DND-41 (cell line): ENCODE results near the gene ARSI.

Experiments used
- ATAC-seq: fragments of 200-7000 bp; cut with Tn5 transposase; 3 replicates; pipeline ENCODE4 v1.9.1; 2021; ENCODE audit warnings: low read depth; ENCODE audit not compliant: insufficient read depth
- DNase-seq: peaks from one replicate; pipeline ENCODE4 v3.0.0-alpha.2; 2020
- H2AFZ ChIP-seq: 2 replicates; pipeline ENCODE4 v1.6.0; 2012; ENCODE audit warnings: low read depth, low read length
- H3K27ac ChIP-seq: 2 replicates; pipeline ENCODE4 v1.5.1; 2012; ENCODE audit warnings: low read length, inconsistent platforms
- H3K27me3 ChIP-seq: fragments of 200-600 bp; sonication (generic); 2 replicates; pipeline ENCODE4 v1.6.0; 2012; ENCODE audit warnings: low read length, mild to moderate bottlenecking, inconsistent platforms; ENCODE audit not compliant: insufficient read depth, poor library complexity
- H3K36me3 ChIP-seq: 2 replicates; pipeline ENCODE4 v1.5.1; 2012; ENCODE audit warnings: low read length, inconsistent platforms; ENCODE audit not compliant: insufficient read depth
- H3K4me1 ChIP-seq: 2 replicates; pipeline ENCODE4 v1.5.1; 2012; ENCODE audit warnings: mild to moderate bottlenecking, low read length; ENCODE audit not compliant: insufficient read depth
- H3K4me2 ChIP-seq: 2 replicates; pipeline ENCODE4 v1.6.0; 2012; ENCODE audit warnings: mild to moderate bottlenecking, moderate library complexity, low read length, inconsistent platforms; ENCODE audit not compliant: insufficient read depth
- H3K4me3 ChIP-seq, 2 experiments: fragments of 200-600 bp in 1 of 2; shearing (Covaris generic) in 1 of 2; 2 replicates each; pipeline ENCODE4 v1.5.1; 2012 to 2016; ENCODE audit warnings: inconsistent platforms in 2 of 2, low read length in 2 of 2, mild to moderate bottlenecking in 2 of 2, low read depth in 1 of 2, moderate library complexity in 1 of 2
- H3K79me2 ChIP-seq: 2 replicates; pipeline ENCODE4 v1.6.0; 2012; ENCODE audit warnings: low read length, inconsistent platforms; ENCODE audit not compliant: insufficient read depth
- H3K9ac ChIP-seq: 2 replicates; pipeline ENCODE4 v1.6.0; 2012; ENCODE audit warnings: low read depth, mild to moderate bottlenecking, inconsistent platforms, low read length, moderate library complexity
- H3K9me3 ChIP-seq: 2 replicates; pipeline ENCODE4 v1.5.1; 2012; ENCODE audit warnings: low read length, moderate library complexity, mild to moderate bottlenecking, inconsistent platforms; ENCODE audit not compliant: insufficient read depth, severe bottlenecking
- H4K20me1 ChIP-seq: 2 replicates; pipeline ENCODE4 v1.6.0; 2012; ENCODE audit warnings: low read length; ENCODE audit not compliant: insufficient read depth
- EZH2 ChIP-seq: IDR thresholded peaks from 3 replicates; pipeline ENCODE4 v1.6.1; 2012; ENCODE audit warnings: borderline replicate concordance, low read depth, mild to moderate bottlenecking, moderate library complexity, low read length, inconsistent platforms; ENCODE audit not compliant: severe bottlenecking
- TF ChIP-seq, protein P1 (sequence below): IDR thresholded peaks from 2 replicates; pipeline ENCODE4 v1.5.1; 2012; ENCODE audit warnings: borderline replicate concordance, low read length, moderate library complexity, mild to moderate bottlenecking; ENCODE audit not compliant: poor library complexity, severe bottlenecking; ENCODE audit errors: extremely low read depth

The ARSI gene

DNA sequence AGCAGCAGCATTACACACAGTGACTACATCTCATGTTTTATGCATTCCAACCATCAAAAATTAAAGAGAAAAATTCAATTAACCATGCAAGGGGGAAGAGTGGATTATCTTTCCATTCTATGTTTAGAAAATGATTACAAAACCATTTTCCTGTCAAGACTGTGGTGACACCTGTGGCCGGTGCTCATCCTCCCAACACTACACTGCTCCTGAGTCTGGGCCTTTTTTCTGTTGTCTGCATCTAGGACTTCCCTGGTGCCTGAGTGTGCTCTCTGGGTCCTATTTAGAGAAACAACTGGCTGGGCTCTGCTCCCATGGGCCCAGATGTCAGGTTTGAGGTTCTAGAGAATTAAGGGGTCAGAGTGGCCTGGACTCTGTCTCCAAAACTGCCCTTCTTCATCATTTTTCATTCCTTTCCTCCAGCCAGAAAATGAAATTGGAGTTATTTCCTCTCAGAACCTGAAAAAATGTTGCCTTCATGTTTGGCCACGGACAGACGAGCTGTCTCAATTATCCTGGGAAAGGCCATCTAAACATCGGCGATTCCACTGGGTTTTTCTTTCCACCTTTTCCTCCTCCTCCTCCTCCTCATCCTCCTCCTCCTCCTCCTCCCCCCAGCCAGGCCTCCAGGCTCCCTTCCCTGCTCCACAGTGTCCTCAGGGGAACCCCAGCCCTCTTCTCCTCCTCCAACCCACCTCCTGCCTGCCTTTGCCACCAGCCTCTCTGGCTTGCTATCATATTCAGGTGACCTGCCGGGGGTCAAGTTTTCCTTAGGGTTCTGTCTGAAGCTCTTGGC lies 11.4 kb upstream of the ARSI start:
- H3K9ac ChIP-seq = no peak overlapping the region
- no peaks in the 10 kb centered on the region for H3K9me3 ChIP-seq
- no peak overlapping the region for H3K4me2 ChIP-seq
- no peak for DNase-seq
- no peak for ATAC-seq
- no peaks in the 10 kb centered on the region for H3K36me3 ChIP-seq
- H3K4me1 ChIP-seq = no peaks in the 10 kb centered on the region
- H2AFZ ChIP-seq = no peak overlapping the region
- H3K4me3 ChIP-seq = no peak overlapping the region
- no peak overlapping the region for H3K27ac ChIP-seq
- H3K79me2 ChIP-seq = no peaks in the 10 kb centered on the region
- H3K27me3 ChIP-seq = peaks cover 13% of the 10 kb centered on the region
- peaks cover 3% of the 10 kb centered on the region; the same call in 1 of the 2 replicates for H4K20me1 ChIP-seq
- no peak for TF ChIP-seq EZH2
- TF ChIP-seq, protein P1, sequence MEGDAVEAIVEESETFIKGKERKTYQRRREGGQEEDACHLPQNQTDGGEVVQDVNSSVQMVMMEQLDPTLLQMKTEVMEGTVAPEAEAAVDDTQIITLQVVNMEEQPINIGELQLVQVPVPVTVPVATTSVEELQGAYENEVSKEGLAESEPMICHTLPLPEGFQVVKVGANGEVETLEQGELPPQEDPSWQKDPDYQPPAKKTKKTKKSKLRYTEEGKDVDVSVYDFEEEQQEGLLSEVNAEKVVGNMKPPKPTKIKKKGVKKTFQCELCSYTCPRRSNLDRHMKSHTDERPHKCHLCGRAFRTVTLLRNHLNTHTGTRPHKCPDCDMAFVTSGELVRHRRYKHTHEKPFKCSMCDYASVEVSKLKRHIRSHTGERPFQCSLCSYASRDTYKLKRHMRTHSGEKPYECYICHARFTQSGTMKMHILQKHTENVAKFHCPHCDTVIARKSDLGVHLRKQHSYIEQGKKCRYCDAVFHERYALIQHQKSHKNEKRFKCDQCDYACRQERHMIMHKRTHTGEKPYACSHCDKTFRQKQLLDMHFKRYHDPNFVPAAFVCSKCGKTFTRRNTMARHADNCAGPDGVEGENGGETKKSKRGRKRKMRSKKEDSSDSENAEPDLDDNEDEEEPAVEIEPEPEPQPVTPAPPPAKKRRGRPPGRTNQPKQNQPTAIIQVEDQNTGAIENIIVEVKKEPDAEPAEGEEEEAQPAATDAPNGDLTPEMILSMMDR = no peak

DNA sequence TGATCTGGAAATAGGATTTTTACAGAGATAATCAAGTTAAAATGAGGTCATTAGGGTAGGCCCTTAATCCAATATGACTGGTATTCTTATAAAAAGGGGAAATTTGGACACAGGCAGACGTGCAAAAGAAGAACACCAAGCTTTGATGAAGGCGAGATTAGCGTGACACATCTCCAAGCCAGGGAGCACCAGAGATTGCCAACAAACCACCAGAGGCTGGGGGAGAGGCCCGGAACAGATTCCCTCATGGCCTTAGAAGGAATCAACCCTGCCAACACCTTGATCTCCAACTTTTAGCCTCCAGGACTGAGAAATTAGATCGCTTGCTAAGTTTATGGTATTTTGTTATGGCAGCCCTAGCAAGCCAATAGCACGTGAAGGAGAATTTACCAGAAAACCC lies 10.8 kb upstream of the ARSI start:
- H3K79me2 ChIP-seq = no peaks in the 10 kb centered on the region
- H4K20me1 ChIP-seq = peaks cover 3% of the 10 kb centered on the region; the same call in 1 of the 2 replicates
- H3K9ac ChIP-seq = no peak overlapping the region
- no peak for ATAC-seq
- H3K4me3 ChIP-seq = no peak overlapping the region
- no peaks in the 10 kb centered on the region for H3K36me3 ChIP-seq
- H3K27ac ChIP-seq = no peak overlapping the region
- H3K4me2 ChIP-seq = no peak overlapping the region
- DNase-seq = no peak
- H3K27me3 ChIP-seq = peaks cover 13% of the 10 kb centered on the region
- no peaks in the 10 kb centered on the region for H3K4me1 ChIP-seq
- no peak overlapping the region for H2AFZ ChIP-seq
- TF ChIP-seq, protein P1 = no peak
- TF ChIP-seq EZH2 = no peak
- H3K9me3 ChIP-seq = no peaks in the 10 kb centered on the region

DNA sequence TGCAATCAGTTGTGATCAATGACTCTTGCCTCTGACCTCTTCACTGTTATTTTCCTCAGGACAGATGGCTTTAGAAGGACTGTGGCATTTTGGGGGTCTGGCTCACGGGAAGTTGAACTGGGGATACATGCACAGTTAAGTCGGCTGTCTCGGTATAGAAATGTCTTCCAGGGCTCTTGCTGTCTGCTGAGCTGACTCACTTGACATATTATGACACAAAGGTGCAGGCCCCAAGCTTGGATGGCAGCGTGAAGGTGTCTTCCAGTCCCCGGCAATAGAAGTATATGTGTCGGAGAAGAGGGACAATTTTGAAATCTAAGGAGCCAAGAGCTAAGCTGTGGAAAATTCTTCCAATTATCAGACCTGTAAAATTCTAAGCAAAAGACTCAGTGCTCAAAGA lies 9.8 kb upstream of the ARSI start:
- ATAC-seq = no peak
- Histone ChIP-seq H3K9ac (no peak overlapping the region), H3K27ac (no peak overlapping the region), H3K4me1 (no peaks in the 10 kb centered on the region), H2AFZ (no peak overlapping the region), H3K79me2 (no peaks in the 10 kb centered on the region), H3K9me3 (no peaks in the 10 kb centered on the region), H3K4me3 (no peak overlapping the region), H4K20me1 (peaks cover 3% of the 10 kb centered on the region; the same call in 1 of the 2 replicates), H3K4me2 (no peak overlapping the region), H3K36me3 (no peaks in the 10 kb centered on the region), H3K27me3 (peaks cover 13% of the 10 kb centered on the region)
- DNase-seq = no peak
- no peak for TF ChIP-seq EZH2
- TF ChIP-seq, protein P1 = no peak
